ENCODE measurements around the gene CD22.

DNA sequence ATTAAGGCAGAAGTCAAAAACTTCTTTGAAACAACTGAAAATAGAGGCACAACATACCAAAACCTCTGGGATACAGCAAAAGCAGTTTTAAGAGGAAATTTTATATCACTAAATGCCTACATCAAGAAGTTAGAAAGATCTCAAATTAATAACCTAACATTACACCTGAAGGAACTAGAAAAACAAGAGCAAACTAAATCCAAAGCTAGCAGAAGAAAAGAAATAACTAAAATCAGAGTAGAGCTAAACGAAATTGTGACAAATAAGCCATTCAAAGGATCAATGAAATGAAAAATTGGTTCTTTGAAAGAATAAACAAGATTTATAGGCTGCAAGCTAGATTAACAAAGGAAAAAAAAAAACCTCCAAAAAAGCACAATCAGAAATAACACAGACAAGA lies 39.4 kb downstream of the CD22 start:
- TF ChIP-seq, protein P1, sequence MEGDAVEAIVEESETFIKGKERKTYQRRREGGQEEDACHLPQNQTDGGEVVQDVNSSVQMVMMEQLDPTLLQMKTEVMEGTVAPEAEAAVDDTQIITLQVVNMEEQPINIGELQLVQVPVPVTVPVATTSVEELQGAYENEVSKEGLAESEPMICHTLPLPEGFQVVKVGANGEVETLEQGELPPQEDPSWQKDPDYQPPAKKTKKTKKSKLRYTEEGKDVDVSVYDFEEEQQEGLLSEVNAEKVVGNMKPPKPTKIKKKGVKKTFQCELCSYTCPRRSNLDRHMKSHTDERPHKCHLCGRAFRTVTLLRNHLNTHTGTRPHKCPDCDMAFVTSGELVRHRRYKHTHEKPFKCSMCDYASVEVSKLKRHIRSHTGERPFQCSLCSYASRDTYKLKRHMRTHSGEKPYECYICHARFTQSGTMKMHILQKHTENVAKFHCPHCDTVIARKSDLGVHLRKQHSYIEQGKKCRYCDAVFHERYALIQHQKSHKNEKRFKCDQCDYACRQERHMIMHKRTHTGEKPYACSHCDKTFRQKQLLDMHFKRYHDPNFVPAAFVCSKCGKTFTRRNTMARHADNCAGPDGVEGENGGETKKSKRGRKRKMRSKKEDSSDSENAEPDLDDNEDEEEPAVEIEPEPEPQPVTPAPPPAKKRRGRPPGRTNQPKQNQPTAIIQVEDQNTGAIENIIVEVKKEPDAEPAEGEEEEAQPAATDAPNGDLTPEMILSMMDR (IDR thresholded peaks at IDR 0.05): no peak
- TF ChIP-seq POLR2A (IDR thresholded peaks at IDR 0.05) (no peak), POLR2AphosphoS5 (IDR thresholded peaks at IDR 0.05) (no peak)

Data from sigmoid colon (tissue), 4 donors.